T-helper 2 cell treated with Interferon-gamma antibody and Interleukin-4, amounts not matched to agents 100 ng/mL and 5 ng/mL, for 36 hours (primary cell): ENCODE data around the gene CAMTA1. TPM values are rescaled to one million over a fixed set of nuclear protein-coding genes. Genes with fewer than 3 reads are reported as not detected.
"Not testable (repeated sequence)": the region's sequence is repeated elsewhere in the genome, so short reads cannot be mapped to it uniquely, and the experiment has no call there.

Experiments
- intact Hi-C: fragments of 100-400 bp; cut with micrococcal nuclease; formaldehyde crosslinking; loops from one replicate; pipeline ENCODE4 v1.15.1; 2023
- total RNA-seq: library from RNA; stranded (reverse); gene quantifications from 2 replicates; pipeline ENCODE4 v1.2.3, GENCODE V29; 2022

Gene CAMTA1
- total RNA-seq, 1 donor from 2014 or later, result 40.7 TPM

DNA sequence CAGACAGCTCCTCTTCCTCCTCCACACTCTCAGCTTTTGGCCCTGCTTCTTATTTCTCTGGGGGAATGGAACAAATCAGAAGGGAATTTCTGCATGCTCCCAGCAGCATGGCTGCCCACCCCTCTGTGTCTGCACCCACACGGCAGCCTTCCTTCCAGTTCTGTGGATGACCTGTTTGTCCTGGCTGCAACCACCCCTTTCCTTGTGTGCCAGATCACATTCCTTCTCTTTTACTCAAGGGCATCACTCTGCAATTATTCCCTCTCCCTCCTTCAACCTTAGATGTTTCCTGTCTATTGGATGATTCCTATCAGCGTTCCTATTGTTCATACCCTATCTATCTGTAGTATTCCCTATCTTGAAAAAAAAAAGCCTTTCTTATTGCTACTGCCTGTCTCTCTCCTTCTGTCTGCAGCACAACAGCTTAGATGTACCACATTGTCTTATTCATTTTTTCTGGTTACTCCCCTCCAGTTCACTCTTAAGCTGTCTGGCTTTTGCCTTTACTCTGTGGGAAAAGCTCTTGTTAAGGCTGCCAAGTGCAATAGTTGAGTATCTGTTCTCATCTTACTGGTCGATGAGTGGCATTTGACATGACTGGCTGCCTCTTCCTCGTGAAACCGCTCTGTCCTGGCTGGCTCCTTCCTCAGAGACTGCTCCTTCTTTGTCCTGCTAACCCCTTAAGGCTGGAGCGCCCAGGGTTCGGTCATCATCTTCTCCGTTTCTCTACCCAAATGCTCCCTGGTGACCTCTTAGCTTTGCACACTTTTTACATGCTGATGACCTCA, 351.1 kb downstream of the CAMTA1 start:
- intact Hi-C loops, result no loop called here

DNA sequence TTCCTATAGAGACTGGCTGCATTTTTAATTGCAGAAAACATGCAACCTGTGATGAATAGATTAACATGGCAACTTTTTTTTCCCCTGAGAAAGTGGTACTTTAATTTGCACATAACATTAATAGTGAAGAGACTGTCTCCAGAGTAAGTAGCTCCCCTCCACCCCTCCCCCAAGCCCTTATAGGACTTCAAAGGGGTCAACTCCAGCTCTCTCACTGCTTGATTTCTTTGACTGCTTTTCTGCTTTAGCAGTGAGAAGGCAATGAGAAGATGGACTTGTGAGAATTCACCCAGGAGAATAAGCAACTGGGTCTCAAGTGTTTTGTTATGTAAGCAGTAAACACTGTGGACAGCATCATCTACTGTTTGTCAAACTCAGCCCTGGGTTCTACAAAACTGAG, 355.0 kb downstream of the CAMTA1 start:
- intact Hi-C loops, result no loop called here

DNA sequence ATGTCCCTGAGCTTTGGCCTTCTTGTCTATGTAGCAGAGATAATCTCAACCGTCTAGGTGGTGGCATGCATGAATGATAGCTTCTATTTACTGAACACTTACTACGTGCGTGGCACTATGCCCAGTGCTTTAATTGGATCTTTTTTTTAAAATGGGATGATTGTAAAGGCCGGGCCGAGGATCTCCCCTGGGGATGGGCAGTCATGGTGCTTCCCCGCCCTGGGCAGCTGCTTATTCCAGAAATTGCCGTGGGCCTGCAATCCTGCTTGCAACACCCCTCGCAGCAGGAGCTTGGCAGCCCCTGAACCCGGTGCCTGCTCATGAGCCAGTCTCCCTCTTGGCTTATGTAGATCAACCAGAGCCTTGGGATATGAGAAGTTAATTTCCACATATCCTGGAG, 360.7 kb downstream of the CAMTA1 start:
- intact Hi-C loops, result no loop called here

GRCh38 chr1:7146710-7147109, 361.5 kb downstream of the CAMTA1 start:
- intact Hi-C loops, result no loop called here

DNA sequence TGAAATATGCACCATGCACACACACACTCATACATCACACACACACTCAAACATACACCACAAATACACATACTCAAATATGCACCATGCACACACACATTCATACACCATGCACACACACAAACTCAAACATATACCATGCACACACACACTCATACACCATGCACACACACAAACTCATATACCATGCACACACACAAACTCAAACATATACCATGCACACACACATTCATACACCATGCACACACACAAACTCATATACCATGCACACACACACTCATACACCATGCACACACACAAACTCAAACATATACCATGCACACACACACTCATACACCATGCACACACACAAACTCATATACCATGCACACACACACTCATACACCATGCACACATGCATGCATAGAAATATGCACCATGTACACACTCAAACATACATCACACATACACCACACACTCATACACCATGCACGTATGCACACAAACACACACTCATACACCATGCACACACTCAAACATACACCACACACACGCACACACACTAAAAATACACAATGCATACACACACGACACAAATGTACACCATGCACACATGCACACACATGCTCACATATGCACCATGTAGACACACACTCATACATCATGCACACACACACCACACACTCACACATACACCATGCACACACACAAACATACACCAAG, 362.5 kb downstream of the CAMTA1 start:
- intact Hi-C loops, result not testable (repeated sequence)

- intact Hi-C loops, result no loop called here
Observed at GRCh38 chr1:7149080-7149838, 364.0 kb downstream of the CAMTA1 start.

- intact Hi-C loops, result no loop called here
Observed at GRCh38 chr1:7150724-7151280, 365.5 kb downstream of the CAMTA1 start.

GRCh38 chr1:7151978-7152377, 366.7 kb downstream of the CAMTA1 start:
- intact Hi-C loops, result no loop called here

DNA sequence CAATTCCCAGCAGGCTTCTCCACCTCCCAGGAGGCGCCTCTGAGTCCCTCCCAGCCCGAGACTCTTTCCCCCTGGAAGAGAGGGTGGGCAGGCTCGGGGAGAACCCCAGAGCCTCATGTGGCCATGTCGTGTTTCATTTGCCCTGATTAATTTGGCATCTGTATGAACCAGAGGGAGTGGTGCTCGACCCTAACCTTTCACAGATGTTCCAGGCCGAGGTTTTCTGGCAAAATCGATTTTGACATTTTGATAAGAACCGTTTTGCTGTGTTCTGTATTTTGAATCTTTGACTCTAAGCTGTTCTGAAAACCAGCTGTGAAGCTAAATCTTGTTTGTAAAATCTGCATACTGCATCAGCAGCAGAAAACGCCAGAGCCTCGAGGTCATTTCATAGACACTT, 367.4 kb downstream of the CAMTA1 start:
- intact Hi-C loops, result no loop called here

GRCh38 chr1:7153464-7153863, 368.2 kb downstream of the CAMTA1 start:
- intact Hi-C loops, result no loop called here

DNA sequence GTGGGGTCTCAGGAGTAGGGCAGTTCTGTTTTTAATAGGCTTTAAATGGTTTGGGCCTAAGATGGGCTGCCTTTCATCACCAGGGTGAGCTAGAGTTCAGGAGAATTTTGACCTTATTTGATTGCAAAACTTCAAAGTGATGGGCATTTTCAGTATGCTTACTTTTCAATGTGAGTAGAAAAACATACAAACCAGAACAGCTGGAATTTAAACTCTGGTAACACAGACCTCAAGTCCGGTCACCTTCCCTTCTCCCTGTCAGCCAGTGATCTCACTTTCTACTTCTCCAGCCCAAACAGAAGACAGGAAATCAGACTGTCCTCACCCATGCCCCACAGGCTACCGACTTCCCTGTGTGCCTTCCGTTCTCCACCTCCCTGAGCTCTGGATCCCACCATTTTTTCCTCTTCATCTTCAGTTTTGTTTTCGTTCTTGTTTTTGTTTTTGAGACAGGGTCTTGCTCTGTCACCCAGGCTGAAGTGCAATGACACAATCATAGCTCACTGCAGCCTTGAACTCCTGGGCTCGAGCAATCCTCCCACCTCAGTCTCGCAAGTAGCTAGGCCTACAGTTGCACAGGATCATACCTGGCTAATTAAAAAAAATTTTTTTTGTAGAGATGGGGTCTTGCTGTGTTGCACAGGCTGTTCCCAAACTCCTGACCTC, 374.0 kb downstream of the CAMTA1 start:
- intact Hi-C loops, result no loop called here

- intact Hi-C loops, result not testable (repeated sequence)
Observed at GRCh38 chr1:7168554-7168953, 383.3 kb downstream of the CAMTA1 start.

DNA sequence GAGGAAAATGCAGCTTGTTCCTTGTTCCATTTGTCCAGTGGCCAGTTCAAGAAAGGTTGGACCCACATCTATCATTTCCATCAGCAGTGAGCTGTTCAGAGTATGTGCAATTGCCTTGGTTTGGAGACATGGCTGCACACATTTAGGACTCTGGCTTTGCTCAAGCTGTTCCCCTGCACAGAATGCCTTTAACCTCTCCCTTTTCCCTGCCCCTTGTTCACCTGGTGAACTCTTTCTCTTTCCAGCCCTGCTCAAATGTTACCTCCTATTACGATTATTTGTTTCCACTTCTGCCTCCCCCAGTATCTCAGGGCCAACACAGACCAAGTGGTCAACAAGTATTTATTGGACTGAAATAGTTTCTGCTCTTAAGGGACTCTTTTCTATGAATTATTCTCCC, 385.9 kb downstream of the CAMTA1 start:
- intact Hi-C loops, result no loop called here

DNA sequence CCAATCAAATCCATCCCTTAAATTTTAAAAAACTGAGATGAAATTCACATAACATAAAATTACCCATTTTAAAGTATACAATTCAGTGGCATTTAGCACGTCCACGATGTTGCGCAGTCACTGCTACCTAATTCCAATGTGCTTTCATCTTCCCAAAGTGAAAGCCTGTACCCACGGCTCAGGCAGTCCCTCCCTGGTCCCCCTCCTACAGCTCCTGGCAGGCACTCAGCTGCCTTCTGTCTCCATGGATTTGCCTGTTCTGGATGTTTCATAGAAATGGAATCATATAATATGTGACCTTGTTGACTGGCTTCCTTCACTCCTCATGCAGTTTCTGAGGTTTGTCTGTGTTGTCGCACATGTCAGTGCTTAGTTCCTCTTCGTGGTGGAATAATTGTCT, 386.3 kb downstream of the CAMTA1 start:
- intact Hi-C loops, result no loop called here

DNA sequence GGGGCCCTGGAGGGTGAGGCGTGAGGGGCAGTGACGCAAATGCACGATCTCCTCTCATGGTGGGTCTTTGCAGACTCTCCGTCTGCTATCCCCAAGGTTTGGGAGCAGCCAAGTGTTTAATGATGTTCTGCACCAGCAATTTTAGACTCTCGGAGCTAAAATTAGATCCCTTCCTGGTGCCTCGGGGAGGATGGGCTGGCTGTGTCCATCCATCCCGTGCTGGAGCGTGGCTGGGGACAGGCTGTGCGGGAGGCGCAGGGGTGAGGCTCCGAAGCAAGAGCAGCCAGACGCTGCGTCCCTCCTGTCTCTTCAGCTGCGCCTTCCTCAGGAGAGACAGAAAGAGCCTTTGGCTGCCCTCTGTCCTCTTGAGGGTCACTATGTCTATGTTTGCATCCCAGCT, 387.6 kb downstream of the CAMTA1 start:
- intact Hi-C loops, result no loop called here

DNA sequence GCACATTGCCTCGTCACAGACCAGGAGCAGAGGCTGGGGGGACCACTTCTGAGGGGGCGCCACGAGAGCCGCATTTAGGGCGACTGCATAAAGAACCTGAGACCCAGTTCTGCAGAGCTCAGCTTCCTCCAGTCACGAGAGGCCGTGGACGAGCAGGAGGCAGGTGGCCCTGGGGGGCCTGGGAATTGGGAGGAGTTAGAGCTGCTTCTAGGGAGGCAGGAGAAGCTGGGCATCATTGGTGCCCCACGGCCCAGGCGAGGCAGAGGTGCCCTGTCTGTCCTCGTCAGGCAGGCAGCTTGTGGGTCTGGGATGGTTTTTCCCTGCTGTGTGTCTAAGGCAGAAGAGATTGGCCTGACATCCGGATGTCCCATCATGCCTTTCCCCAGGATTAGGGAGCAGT, 389.3 kb downstream of the CAMTA1 start:
- intact Hi-C loops, result no loop called here

DNA sequence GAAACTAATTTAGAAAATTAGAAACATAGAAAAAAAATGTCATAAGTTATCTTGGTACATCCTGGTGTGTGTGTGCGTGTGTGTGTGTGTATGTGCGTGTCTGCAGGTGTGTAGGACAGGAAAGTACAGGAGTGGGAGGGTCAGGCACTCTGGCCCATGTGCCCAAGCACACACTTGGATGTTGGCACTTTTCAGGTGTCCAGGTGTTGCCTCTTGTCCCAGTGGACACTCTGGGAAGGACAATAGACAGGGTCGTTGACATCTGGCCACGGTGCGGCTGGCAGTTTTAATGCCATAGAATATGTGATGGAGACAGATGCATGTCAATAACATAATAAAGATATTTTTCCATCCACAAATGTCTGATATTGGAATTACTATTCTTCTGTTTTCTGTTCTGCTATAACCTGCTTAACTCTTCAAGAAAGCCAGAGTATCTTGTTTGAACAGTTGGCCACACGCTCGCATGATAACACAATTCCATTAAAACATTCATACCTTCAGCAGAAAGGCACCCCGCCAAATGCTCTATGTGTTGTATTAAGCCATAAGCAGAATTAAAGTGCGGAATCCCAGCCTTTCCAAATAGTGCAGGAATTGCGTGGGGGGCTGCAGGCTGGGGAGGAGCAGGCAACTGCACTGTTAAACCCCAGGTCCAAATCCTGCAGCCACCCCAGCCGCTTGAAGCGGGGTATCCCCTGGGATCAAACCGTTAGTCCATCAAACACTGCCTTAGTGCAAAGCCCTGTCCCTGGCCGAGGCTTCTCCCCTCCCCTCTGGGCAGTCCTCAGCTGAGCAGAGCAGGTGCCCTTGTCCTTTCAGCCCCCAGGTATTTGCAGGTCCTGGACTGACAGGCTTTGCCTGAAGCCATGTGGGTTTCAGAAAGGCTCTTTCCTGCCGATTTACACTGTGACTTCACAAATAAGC, 390.0 kb downstream of the CAMTA1 start:
- intact Hi-C loops, result no loop called here

DNA sequence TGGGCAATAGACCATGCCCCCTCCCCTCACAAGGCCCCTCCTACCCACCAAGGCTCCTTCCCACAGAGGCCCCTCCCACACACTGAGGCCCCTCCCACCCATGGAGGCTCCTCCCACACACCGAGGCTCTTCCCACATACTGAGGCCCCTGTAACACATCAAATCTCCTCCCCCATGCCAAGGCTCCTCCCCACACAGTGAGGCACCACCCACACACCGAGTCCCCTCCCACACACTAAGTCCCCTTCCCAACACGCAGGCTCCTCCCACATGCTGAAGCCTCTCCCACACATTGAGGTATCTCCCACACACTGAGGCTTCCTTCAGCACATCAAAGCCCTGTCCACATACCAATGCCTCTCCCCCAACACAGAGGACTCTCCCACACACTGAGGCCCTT, 391.8 kb downstream of the CAMTA1 start:
- intact Hi-C loops, result no loop called here

GRCh38 chr1:7177438-7178146, 392.3 kb downstream of the CAMTA1 start:
- intact Hi-C loops, result no loop called here

DNA sequence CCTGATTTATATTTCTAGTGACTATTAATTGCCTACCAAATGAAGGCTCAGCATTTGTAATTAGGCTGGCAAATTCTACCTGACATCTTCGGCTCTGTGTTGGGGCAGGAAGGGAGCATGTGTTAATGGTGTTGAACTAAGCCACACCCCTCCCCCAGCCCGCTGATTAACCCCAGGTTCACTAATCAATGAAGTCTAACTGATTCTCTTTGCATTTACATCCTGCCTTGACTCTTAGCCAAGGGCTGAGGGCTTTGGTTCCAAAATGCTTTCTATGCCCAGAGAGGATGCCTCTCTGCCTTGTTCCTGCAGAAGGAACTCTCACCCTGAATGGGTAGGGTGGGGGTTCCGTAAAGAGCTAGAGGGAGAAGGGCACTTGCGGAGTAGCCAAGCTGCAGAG, 393.1 kb downstream of the CAMTA1 start:
- intact Hi-C loops, result no loop called here
